A549 (cell line): ENCODE results near the gene CWC25. TPM values are rescaled to one million over a fixed set of nuclear protein-coding genes. Genes with fewer than 3 reads are reported as not detected.

Experiments
- BHLHE40 ChIP-seq: IDR thresholded peaks from 2 replicates; pipeline ENCODE4 v1.6.1; 2012; ENCODE audit warnings: low read depth, low read length, inconsistent platforms
- CBX2 ChIP-seq: fragments of 200-600 bp; sonication (generic); IDR thresholded peaks from 2 replicates; pipeline ENCODE4 v1.6.1; 2016; ENCODE audit warnings: low read depth, mild to moderate bottlenecking, borderline replicate concordance
- CBX8 ChIP-seq: fragments of 200-600 bp; sonication (generic); IDR thresholded peaks from 2 replicates; pipeline ENCODE4 v1.6.1; 2016
- CHD4 ChIP-seq: fragments of 200-600 bp; sonication (generic); IDR thresholded peaks from 2 replicates; pipeline ENCODE4 v1.6.1; 2016; ENCODE audit warnings: antibody characterized with exemption, mild to moderate bottlenecking, borderline replicate concordance
- EHMT2 ChIP-seq: fragments of 200-600 bp; sonication (generic); IDR thresholded peaks from 2 replicates; pipeline ENCODE4 v1.6.1; 2016; ENCODE audit warnings: antibody characterized with exemption, low read depth, mild to moderate bottlenecking, moderate library complexity
- EP300 ChIP-seq, 2 experiments: fragments of >200 bp; sonication (Bioruptor Twin); formaldehyde crosslinking; IDR thresholded peaks; 2 replicates in 1 of 2; 3 replicates in 1 of 2; pipeline ENCODE4 v1.6.1; 2016 to 2017
- FOSB ChIP-seq: fragments of 250-450 bp; sonication (Bioruptor Pico); IDR thresholded peaks from 2 replicates; pipeline ENCODE4 v1.5.0; 2020; ENCODE audit warnings: mild to moderate bottlenecking, moderate library complexity
- HDAC2 ChIP-seq: fragments of 200-600 bp; sonication (generic); IDR thresholded peaks from 2 replicates; pipeline ENCODE4 v1.6.1; 2016
- HEYL ChIP-seq: fragments of 250-450 bp; sonication (Bioruptor Pico); IDR thresholded peaks from 2 replicates; pipeline ENCODE4 v1.8.0; 2021; ENCODE audit warnings: mild to moderate bottlenecking, moderate library complexity
- HMGXB4 ChIP-seq: fragments of 250-450 bp; sonication (Bioruptor Pico); IDR thresholded peaks from 2 replicates; pipeline ENCODE4 v1.5.0; 2021; ENCODE audit warnings: mild to moderate bottlenecking, moderate library complexity, borderline replicate concordance
- HOXB5 ChIP-seq: fragments of 250-450 bp; sonication (Bioruptor Pico); IDR thresholded peaks from 2 replicates; pipeline ENCODE4 v1.5.0; 2020; ENCODE audit warnings: mild to moderate bottlenecking, moderate library complexity
- JUN ChIP-seq, 2 experiments: fragments of >200 bp; sonication (Bioruptor Twin); formaldehyde crosslinking; IDR thresholded peaks; 2 replicates in 1 of 2; 3 replicates in 1 of 2; pipeline ENCODE4 v1.6.1; 2016 to 2017
- KDM1A ChIP-seq: fragments of 200-600 bp; sonication (generic); IDR thresholded peaks from 2 replicates; pipeline ENCODE4 v1.6.1; 2016; ENCODE audit warnings: low read depth, mild to moderate bottlenecking
- MAZ ChIP-seq: fragments of 150-350 bp; IDR thresholded peaks from 2 replicates; pipeline ENCODE4 v1.6.1; 2014; ENCODE audit warnings: antibody characterized with exemption, low read depth, low read length, borderline replicate concordance
- MYC ChIP-seq: IDR thresholded peaks from 2 replicates; pipeline ENCODE4 v1.6.1; 2012; ENCODE audit warnings: mild to moderate bottlenecking, inconsistent platforms, low read length, improper control_type of control experiment, borderline replicate concordance
- NFE2L2 ChIP-seq: fragments of 150-350 bp; conservative IDR thresholded peaks from 2 replicates; pipeline ENCODE4 v1.6.1; 2014; ENCODE audit warnings: low read length
- NR3C1 ChIP-seq: fragments of >200 bp; sonication (Bioruptor Twin); formaldehyde crosslinking; IDR thresholded peaks from 3 replicates; pipeline ENCODE4 v1.6.1; 2017
- PHF8 ChIP-seq: fragments of 200-600 bp; sonication (generic); IDR thresholded peaks from 2 replicates; pipeline ENCODE4 v1.6.1; 2016; ENCODE audit warnings: low read depth, mild to moderate bottlenecking, antibody characterized with exemption, moderate library complexity, borderline replicate concordance
- POLR2A ChIP-seq: IDR thresholded peaks from 2 replicates; pipeline ENCODE4 v1.6.1; 2012; ENCODE audit warnings: mild to moderate bottlenecking, low read length
- POLR2AphosphoS2 ChIP-seq: conservative IDR thresholded peaks from 2 replicates; pipeline ENCODE4 v1.6.1; 2012; ENCODE audit warnings: low read length, improper control_type of control experiment, inconsistent platforms
- RAD21 ChIP-seq, 2 experiments: fragments of >200 bp in 1 of 2; sonication (Bioruptor Twin) in 1 of 2; formaldehyde crosslinking in 1 of 2; IDR thresholded peaks in 1 of 2; conservative IDR thresholded peaks in 1 of 2; 2 replicates in 1 of 2; 3 replicates in 1 of 2; pipeline ENCODE4 v1.6.1; 2012 to 2018; ENCODE audit warnings: inconsistent platforms in 1 of 2
- RARB ChIP-seq: fragments of 250-450 bp; sonication (Bioruptor Pico); IDR thresholded peaks from 2 replicates; pipeline ENCODE4 v1.8.0; 2021; ENCODE audit warnings: mild to moderate bottlenecking, moderate library complexity
- REST ChIP-seq: fragments of 200-600 bp; sonication (generic); IDR thresholded peaks from 2 replicates; pipeline ENCODE4 v1.6.1; 2016; ENCODE audit warnings: antibody characterized with exemption, mild to moderate bottlenecking, moderate library complexity
- RFX5 ChIP-seq: fragments of 450-650 bp; IDR thresholded peaks from 2 replicates; pipeline ENCODE4 v1.7.1; 2014; ENCODE audit warnings: antibody characterized with exemption, mild to moderate bottlenecking, moderate library complexity
- SREBF2 ChIP-seq: fragments of 450-650 bp; IDR thresholded peaks from 2 replicates; pipeline ENCODE4 v1.6.1; 2014; ENCODE audit warnings: mild to moderate bottlenecking, moderate library complexity
- USF2 ChIP-seq: fragments of 450-650 bp; IDR thresholded peaks from 2 replicates; pipeline ENCODE4 v1.6.1; 2014; ENCODE audit warnings: antibody characterized with exemption
- ZSCAN20 ChIP-seq: fragments of 250-450 bp; sonication (Bioruptor Pico); IDR thresholded peaks from 2 replicates; pipeline ENCODE4 v1.8.0; 2022; ENCODE audit warnings: mild to moderate bottlenecking, moderate library complexity
- polyA plus RNA-seq, 4 experiments: library from polyadenylated mRNA; depleted of rRNA in 3 of 4; stranded (reverse); fragments of >200 nt; fragmentation: RNase III in 1 of 4; extraction: RNeasy Plus Mini Kit Qiagen cat#74134 plus additional on column Dnase treatment in 1 of 4; gene quantifications; 2 replicates in 3 of 4; 3 replicates in 1 of 4; pipeline ENCODE4 v1.2.3, GENCODE V29; 2011 to 2017
- TF ChIP-seq, protein P1 (sequence below): fragments of >200 bp; sonication (Bioruptor Twin); formaldehyde crosslinking; IDR thresholded peaks from 2 replicates; pipeline ENCODE4 v1.6.1; 2016
- TF ChIP-seq, protein P2 (sequence below): fragments of 250-450 bp; sonication (Bioruptor Pico); IDR thresholded peaks from 2 replicates; pipeline ENCODE4 v1.5.0; 2020; ENCODE audit warnings: low read depth, mild to moderate bottlenecking, moderate library complexity
- TF ChIP-seq, protein P3 (sequence below): fragments of >200 bp; sonication (Bioruptor Twin); formaldehyde crosslinking; IDR thresholded peaks from 3 replicates; pipeline ENCODE4 v1.5.1; 2016
- TF ChIP-seq, protein P4 (sequence below): IDR thresholded peaks from 2 replicates; pipeline ENCODE4 v1.6.1; 2012; ENCODE audit warnings: low read depth, borderline replicate concordance

Gene CWC25
- polyA plus RNA-seq, 2 of the 4 experiments (the other 2 are of a cell fraction) = 23.1 to 34.5 TPM

- TF ChIP-seq USF2 (peak; percentile 18; the same call in 1 of the 2 replicates), KDM1A (no peak), CBX2 (no peak), RAD21 (conservative IDR thresholded peaks at IDR 0.05 in 1 of 2, IDR thresholded peaks at IDR 0.05 in 1 of 2) (no peak; a peak in 1 of 5 replicates), PHF8 (peak; percentile 74; the same call in 1 of the 2 replicates), JUN (IDR thresholded peaks at IDR 0.05) (peak; percentile 88), RFX5 (no peak; the same call in 1 of the 2 replicates), HOXB5 (CRISPR knock-in tag) (peak; percentile 81), RARB (no peak), POLR2A (peak; percentile 98), NFE2L2 (no peak), MAZ (no peak), HMGXB4 (CRISPR knock-in tag) (0 out of 2 replicates have a peak, but pooled peaks have one; percentile 4), BHLHE40 (no peak), ZSCAN20 (CRISPR knock-in tag) (no peak), EP300 (IDR thresholded peaks at IDR 0.05) (no peak), REST (no peak; the same call in none of the 2 replicates), HEYL (CRISPR knock-in tag) (no peak), EHMT2 (no peak), NR3C1 (no peak), CBX8 (no peak), HDAC2 (no peak), POLR2AphosphoS2 (no peak), FOSB (CRISPR knock-in tag) (no peak), SREBF2 (no peak), MYC (0 out of 2 replicates have a peak, but pooled peaks have one; percentile 27), CHD4 (no peak)
- TF ChIP-seq, protein P1, sequence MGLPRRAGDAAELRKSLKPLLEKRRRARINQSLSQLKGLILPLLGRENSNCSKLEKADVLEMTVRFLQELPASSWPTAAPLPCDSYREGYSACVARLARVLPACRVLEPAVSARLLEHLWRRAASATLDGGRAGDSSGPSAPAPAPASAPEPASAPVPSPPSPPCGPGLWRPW = no peak
- TF ChIP-seq, protein P2, sequence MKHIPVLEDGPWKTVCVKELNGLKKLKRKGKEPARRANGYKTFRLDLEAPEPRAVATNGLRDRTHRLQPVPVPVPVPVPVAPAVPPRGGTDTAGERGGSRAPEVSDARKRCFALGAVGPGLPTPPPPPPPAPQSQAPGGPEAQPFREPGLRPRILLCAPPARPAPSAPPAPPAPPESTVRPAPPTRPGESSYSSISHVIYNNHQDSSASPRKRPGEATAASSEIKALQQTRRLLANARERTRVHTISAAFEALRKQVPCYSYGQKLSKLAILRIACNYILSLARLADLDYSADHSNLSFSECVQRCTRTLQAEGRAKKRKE (CRISPR knock-in tag) = no peak; the same call in 1 of the 2 replicates
- TF ChIP-seq, protein P3, sequence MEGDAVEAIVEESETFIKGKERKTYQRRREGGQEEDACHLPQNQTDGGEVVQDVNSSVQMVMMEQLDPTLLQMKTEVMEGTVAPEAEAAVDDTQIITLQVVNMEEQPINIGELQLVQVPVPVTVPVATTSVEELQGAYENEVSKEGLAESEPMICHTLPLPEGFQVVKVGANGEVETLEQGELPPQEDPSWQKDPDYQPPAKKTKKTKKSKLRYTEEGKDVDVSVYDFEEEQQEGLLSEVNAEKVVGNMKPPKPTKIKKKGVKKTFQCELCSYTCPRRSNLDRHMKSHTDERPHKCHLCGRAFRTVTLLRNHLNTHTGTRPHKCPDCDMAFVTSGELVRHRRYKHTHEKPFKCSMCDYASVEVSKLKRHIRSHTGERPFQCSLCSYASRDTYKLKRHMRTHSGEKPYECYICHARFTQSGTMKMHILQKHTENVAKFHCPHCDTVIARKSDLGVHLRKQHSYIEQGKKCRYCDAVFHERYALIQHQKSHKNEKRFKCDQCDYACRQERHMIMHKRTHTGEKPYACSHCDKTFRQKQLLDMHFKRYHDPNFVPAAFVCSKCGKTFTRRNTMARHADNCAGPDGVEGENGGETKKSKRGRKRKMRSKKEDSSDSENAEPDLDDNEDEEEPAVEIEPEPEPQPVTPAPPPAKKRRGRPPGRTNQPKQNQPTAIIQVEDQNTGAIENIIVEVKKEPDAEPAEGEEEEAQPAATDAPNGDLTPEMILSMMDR = no peak
- TF ChIP-seq, protein P4, sequence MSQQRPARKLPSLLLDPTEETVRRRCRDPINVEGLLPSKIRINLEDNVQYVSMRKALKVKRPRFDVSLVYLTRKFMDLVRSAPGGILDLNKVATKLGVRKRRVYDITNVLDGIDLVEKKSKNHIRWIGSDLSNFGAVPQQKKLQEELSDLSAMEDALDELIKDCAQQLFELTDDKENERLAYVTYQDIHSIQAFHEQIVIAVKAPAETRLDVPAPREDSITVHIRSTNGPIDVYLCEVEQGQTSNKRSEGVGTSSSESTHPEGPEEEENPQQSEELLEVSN = no peak
Observed at GRCh38 chr17:38869526-38870258, 44.6 kb upstream of the CWC25 start, which contains the start of gene LASP1 (continued).
